ENCODE data around the gene ALKBH3.

The ALKBH3 gene

GRCh38 chr11:43894546-43894945, 13.9 kb downstream of the ALKBH3 start:
- Histone ChIP-seq H3K4me1 (ENCODE audit: control insufficient read depth, insufficient read depth, low read length, poor library complexity, severe bottlenecking) (no peaks in the 10 kb centered on the region), H3K4me3 (ENCODE audit: extremely low read depth, insufficient read depth, low read length, poor library complexity, severe bottlenecking) (no peak overlapping the region), H3K9me3 (ENCODE audit: control insufficient read depth, low read length) (no peaks in the 10 kb centered on the region), H3K36me3 (ENCODE audit: control insufficient read depth, insufficient read depth, low read length) (peaks cover 77% of the 10 kb centered on the region), H3K27ac (ENCODE audit: low read depth, low read length, severe bottlenecking) (no peak overlapping the region)
- WGBS, 2 experiments (ENCODE audit: insufficient coverage in 2 of 2), result no CpG with 5 or more reads among the region's 2 CpGs

DNA sequence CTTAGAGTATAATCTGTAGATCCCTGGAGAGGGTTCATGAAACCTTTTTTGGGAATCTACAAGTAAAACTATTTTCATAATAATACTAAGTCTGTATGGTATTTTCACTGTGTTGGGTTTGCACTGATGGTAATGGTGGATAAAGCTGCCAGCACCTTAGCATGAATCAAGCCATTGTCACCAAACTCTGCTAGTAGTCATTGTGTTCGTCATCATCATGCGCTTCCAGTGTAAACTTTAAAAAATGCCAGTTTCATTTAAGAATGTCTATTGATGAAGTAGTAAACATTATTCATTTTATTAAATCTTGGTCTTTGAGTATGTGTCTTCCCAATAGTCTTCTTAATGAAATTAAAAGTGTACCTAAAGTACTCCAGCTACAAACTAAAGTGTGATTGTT, 15.0 kb downstream of the ALKBH3 start:
- no peaks in the 10 kb centered on the region for H3K4me1 ChIP-seq (ENCODE audit: control insufficient read depth, insufficient read depth, low read length, poor library complexity, severe bottlenecking)
- 100% methylated on average over 1 of the region's 2 CpGs; no CpG with 5 or more reads in 1 of the 2 experiments for WGBS, 2 experiments (ENCODE audit: insufficient coverage in 2 of 2)
- no peak overlapping the region for H3K4me3 ChIP-seq (ENCODE audit: extremely low read depth, insufficient read depth, low read length, poor library complexity, severe bottlenecking)
- no peaks in the 10 kb centered on the region for H3K9me3 ChIP-seq (ENCODE audit: control insufficient read depth, low read length)
- H3K27ac ChIP-seq (ENCODE audit: low read depth, low read length, severe bottlenecking), result no peak overlapping the region
- peaks cover 75% of the 10 kb centered on the region for H3K36me3 ChIP-seq (ENCODE audit: control insufficient read depth, insufficient read depth, low read length)

DNA sequence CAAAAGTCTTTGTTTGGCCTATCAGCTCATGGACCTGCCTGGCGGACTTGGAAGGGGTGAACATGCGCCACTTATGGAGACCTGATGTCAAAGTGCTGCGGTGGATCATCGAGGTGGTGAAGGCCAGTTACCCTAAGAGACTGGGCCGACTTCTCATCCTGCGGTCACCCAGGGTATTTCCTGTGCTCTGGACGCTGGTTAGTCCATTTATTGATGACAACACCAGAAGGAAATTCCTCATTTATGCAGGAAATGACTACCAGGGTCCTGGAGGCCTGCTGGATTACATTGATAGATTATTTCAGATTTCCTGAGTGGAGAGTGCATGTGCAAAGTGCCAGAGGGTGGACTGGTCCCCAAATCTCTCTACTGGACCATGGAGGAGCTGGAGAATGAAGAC, 17.9 kb downstream of the ALKBH3 start:
- Histone ChIP-seq H3K4me1 (ENCODE audit: control insufficient read depth, insufficient read depth, low read length, poor library complexity, severe bottlenecking) (no peaks in the 10 kb centered on the region), H3K27ac (ENCODE audit: low read depth, low read length, severe bottlenecking) (no peak overlapping the region), H3K9me3 (ENCODE audit: control insufficient read depth, low read length) (no peaks in the 10 kb centered on the region), H3K36me3 (ENCODE audit: control insufficient read depth, insufficient read depth, low read length) (peaks cover 71% of the 10 kb centered on the region), H3K4me3 (ENCODE audit: extremely low read depth, insufficient read depth, low read length, poor library complexity, severe bottlenecking) (no peak overlapping the region)
- WGBS, 2 experiments (ENCODE audit: insufficient coverage in 2 of 2), result 93 to 99% methylated on average over 7 of the region's 7 CpGs

DNA sequence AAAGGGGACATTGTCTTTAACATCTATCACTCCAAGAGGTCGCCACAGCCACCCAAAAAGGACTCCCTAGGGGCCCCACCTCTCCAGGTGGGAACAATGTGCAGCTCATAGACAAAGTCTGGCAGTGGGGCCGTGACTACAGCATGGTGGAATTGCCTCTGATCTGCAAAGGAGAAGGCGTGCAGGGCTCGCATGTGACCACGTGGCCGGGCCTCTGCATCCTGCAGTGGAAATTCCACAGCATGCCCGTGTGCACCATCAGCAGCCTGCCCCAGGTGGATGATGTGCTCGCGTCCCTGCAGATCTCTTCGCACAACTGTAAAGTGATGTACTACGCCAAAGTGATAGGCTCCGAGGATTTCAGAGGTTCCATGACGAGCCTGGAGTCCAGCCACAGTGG, 18.5 kb downstream of the ALKBH3 start:
- no peaks in the 10 kb centered on the region for H3K9me3 ChIP-seq (ENCODE audit: control insufficient read depth, low read length)
- H3K4me1 ChIP-seq (ENCODE audit: control insufficient read depth, insufficient read depth, low read length, poor library complexity, severe bottlenecking), result no peaks in the 10 kb centered on the region
- no peak overlapping the region for H3K27ac ChIP-seq (ENCODE audit: low read depth, low read length, severe bottlenecking)
- 87 to 89% methylated on average over 12 of the region's 13 CpGs for WGBS, 2 experiments (ENCODE audit: insufficient coverage in 2 of 2)
- no peak overlapping the region for H3K4me3 ChIP-seq (ENCODE audit: extremely low read depth, insufficient read depth, low read length, poor library complexity, severe bottlenecking)
- H3K36me3 ChIP-seq (ENCODE audit: control insufficient read depth, insufficient read depth, low read length), result peaks cover 66% of the 10 kb centered on the region

GRCh38 chr11:43901551-43901950, 20.9 kb downstream of the ALKBH3 start:
- no peak overlapping the region for H3K27ac ChIP-seq (ENCODE audit: low read depth, low read length, severe bottlenecking)
- 75 to 100% methylated on average over 1 to 3 of the region's 4 CpGs for WGBS, 2 experiments (ENCODE audit: insufficient coverage in 2 of 2)
- H3K9me3 ChIP-seq (ENCODE audit: control insufficient read depth, low read length), result no peaks in the 10 kb centered on the region
- H3K4me1 ChIP-seq (ENCODE audit: control insufficient read depth, insufficient read depth, low read length, poor library complexity, severe bottlenecking), result peaks cover 3% of the 10 kb centered on the region
- peaks cover 53% of the 10 kb centered on the region for H3K36me3 ChIP-seq (ENCODE audit: control insufficient read depth, insufficient read depth, low read length)
- no peak overlapping the region for H3K4me3 ChIP-seq (ENCODE audit: extremely low read depth, insufficient read depth, low read length, poor library complexity, severe bottlenecking)

DNA sequence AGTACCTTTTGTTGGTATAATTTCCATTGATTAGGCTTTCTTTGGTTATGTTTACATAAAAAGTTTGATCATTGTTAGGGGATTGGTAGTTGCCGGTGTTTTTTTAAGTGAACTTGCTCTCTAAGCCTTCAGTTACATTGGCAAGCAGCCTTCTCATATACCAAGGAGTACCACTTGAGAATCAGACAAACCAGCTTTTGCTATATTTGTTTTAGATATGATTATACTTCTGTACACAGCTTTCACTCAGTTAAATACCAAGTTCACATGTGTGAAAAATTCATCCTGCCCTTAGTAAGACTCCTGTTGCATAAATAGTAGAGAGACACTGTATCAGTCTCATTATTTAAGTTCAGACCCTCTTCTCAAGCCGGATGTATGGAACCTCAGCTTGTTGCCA, 22.4 kb downstream of the ALKBH3 start:
- Histone ChIP-seq H3K36me3 (ENCODE audit: control insufficient read depth, insufficient read depth, low read length) (peaks cover 40% of the 10 kb centered on the region), H3K4me3 (ENCODE audit: extremely low read depth, insufficient read depth, low read length, poor library complexity, severe bottlenecking) (no peak overlapping the region), H3K4me1 (ENCODE audit: control insufficient read depth, insufficient read depth, low read length, poor library complexity, severe bottlenecking) (peaks cover 3% of the 10 kb centered on the region), H3K27ac (ENCODE audit: low read depth, low read length, severe bottlenecking) (no peak overlapping the region), H3K9me3 (ENCODE audit: control insufficient read depth, low read length) (no peaks in the 10 kb centered on the region)
- no CpG with 5 or more reads among the region's 2 CpGs for WGBS, 2 experiments (ENCODE audit: insufficient coverage in 2 of 2)

DNA sequence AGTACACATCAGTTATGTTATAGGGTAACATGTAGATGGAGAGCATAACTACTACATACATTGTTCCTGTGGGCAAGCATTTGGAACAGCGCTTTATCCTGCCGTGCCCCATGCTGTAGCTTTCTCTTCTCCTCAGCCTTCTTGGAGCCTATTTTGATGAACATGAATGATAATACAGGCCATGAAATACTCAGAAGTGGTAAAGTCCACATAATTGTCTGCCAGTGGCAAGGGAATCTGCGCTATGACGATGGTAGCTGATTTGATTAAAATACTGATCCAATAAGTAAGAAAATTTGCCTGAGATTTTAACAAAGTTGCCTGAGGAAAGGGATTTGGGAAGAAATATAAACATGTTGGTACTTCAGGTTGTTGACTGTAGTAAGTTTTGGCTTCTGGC, 23.3 kb downstream of the ALKBH3 start:
- Histone ChIP-seq H3K9me3 (ENCODE audit: control insufficient read depth, low read length) (no peaks in the 10 kb centered on the region), H3K27ac (ENCODE audit: low read depth, low read length, severe bottlenecking) (no peak overlapping the region), H3K4me1 (ENCODE audit: control insufficient read depth, insufficient read depth, low read length, poor library complexity, severe bottlenecking) (peaks cover 3% of the 10 kb centered on the region), H3K4me3 (ENCODE audit: extremely low read depth, insufficient read depth, low read length, poor library complexity, severe bottlenecking) (no peak overlapping the region), H3K36me3 (ENCODE audit: control insufficient read depth, insufficient read depth, low read length) (peaks cover 31% of the 10 kb centered on the region)
- 92 to 100% methylated on average over 2 of the region's 4 CpGs for WGBS, 2 experiments (ENCODE audit: insufficient coverage in 2 of 2)

- 93% methylated on average over 7 to 9 of the region's 10 CpGs for WGBS, 2 experiments (ENCODE audit: insufficient coverage in 2 of 2)
- Histone ChIP-seq H3K4me3 (ENCODE audit: extremely low read depth, insufficient read depth, low read length, poor library complexity, severe bottlenecking) (no peak overlapping the region), H3K27ac (ENCODE audit: low read depth, low read length, severe bottlenecking) (peak overlapping the region; percentile 42), H3K4me1 (ENCODE audit: control insufficient read depth, insufficient read depth, low read length, poor library complexity, severe bottlenecking) (peaks cover 3% of the 10 kb centered on the region), H3K9me3 (ENCODE audit: control insufficient read depth, low read length) (no peaks in the 10 kb centered on the region), H3K36me3 (ENCODE audit: control insufficient read depth, insufficient read depth, low read length) (peaks cover 30% of the 10 kb centered on the region)
Measured at GRCh38 chr11:43904742-43905535, 24.3 kb downstream of the ALKBH3 start.

GRCh38 chr11:43905813-43906241, 25.2 kb downstream of the ALKBH3 start:
- peaks cover 29% of the 10 kb centered on the region for H3K36me3 ChIP-seq (ENCODE audit: control insufficient read depth, insufficient read depth, low read length)
- WGBS, 2 experiments (ENCODE audit: insufficient coverage in 2 of 2), result 85 to 96% methylated on average over 2 of the region's 2 CpGs

GRCh38 chr11:43907028-43907975, 26.7 kb downstream of the ALKBH3 start:
- Histone ChIP-seq H3K36me3 (ENCODE audit: control insufficient read depth, insufficient read depth, low read length) (peaks cover 15% of the 10 kb centered on the region), H3K27ac (ENCODE audit: low read depth, low read length, severe bottlenecking) (no peak overlapping the region)
- WGBS, 2 experiments (ENCODE audit: insufficient coverage in 2 of 2), result 86 to 92% methylated on average over 3 to 4 of the region's 4 CpGs

More at GRCh38 chr11:43905813-43906241, 25.2 kb downstream of the ALKBH3 start:
- peaks cover 3% of the 10 kb centered on the region for H3K4me1 ChIP-seq (ENCODE audit: control insufficient read depth, insufficient read depth, low read length, poor library complexity, severe bottlenecking)
- H3K27ac ChIP-seq (ENCODE audit: low read depth, low read length, severe bottlenecking), result peak overlapping the region; percentile 42
- no peaks in the 10 kb centered on the region for H3K9me3 ChIP-seq (ENCODE audit: control insufficient read depth, low read length)
- no peak overlapping the region for H3K4me3 ChIP-seq (ENCODE audit: extremely low read depth, insufficient read depth, low read length, poor library complexity, severe bottlenecking)

More at GRCh38 chr11:43907028-43907975, 26.7 kb downstream of the ALKBH3 start:
- H3K9me3 ChIP-seq (ENCODE audit: control insufficient read depth, low read length), result no peaks in the 10 kb centered on the region
- H3K4me3 ChIP-seq (ENCODE audit: extremely low read depth, insufficient read depth, low read length, poor library complexity, severe bottlenecking), result no peak overlapping the region
- H3K4me1 ChIP-seq (ENCODE audit: control insufficient read depth, insufficient read depth, low read length, poor library complexity, severe bottlenecking), result peaks cover 3% of the 10 kb centered on the region
